ENCODE measurements around the gene SBF2. TPM values are rescaled to one million over a fixed set of nuclear protein-coding genes. Genes with fewer than 3 reads are reported as not detected.

The SBF2 gene
- total RNA-seq, 4 donors from 2014 or later: 44.6 to 59.4 (median 53.4) TPM

GRCh38 chr11:9750551-9750950, 543.5 kb downstream of the SBF2 start:
- Histone ChIP-seq H3K36me3 (peaks cover 20 to 50% (median 37%) of the 10 kb centered on the region in 4 donors), H3K27ac (replicated peaks in 1 of 4) (no peak overlapping the region), H3K4me3 (no peak overlapping the region), H3K9me3 (no peaks in the 10 kb centered on the region), H3K27me3 (no peaks in the 10 kb centered on the region), H3K4me1 (peaks cover 15 to 45% (median 38%) of the 10 kb centered on the region in 4 donors)
- DNase-seq (ENCODE audit: extremely low spot score): no peak
- WGBS: 90% methylated on average over 4 of the region's 4 CpGs
- intact Hi-C loops (cut with DNase I): loop anchor here (10.0 kb wide), 1 partner anchor 216 kb away; no protein-coding TSS in a partner anchor
- TF ChIP-seq CTCF (IDR thresholded peaks at IDR 0.05): no peak
- TF ChIP-seq POLR2A (IDR thresholded peaks at IDR 0.05; ENCODE audit: low read depth): no peak
- no peak for TF ChIP-seq EP300 (IDR thresholded peaks at IDR 0.05)
- no peak for TF ChIP-seq POLR2AphosphoS5 (IDR thresholded peaks at IDR 0.05)

- TF ChIP-seq POLR2A (IDR thresholded peaks at IDR 0.05; ENCODE audit: low read depth): no peak
- TF ChIP-seq POLR2AphosphoS5 (IDR thresholded peaks at IDR 0.05): peak; percentile 37 to 56
- TF ChIP-seq CTCF (IDR thresholded peaks at IDR 0.05): peak; percentile 71 to 85 (median 80)
- TF ChIP-seq EP300 (IDR thresholded peaks at IDR 0.05): no peak
- intact Hi-C loops (cut with DNase I): loop anchor here (2.0 kb wide), 1 partner anchor 134 kb away; no protein-coding TSS in a partner anchor
- H3K4me1 ChIP-seq: peaks cover 11 to 36% (median 28%) of the 10 kb centered on the region in 4 donors
- H3K9me3 ChIP-seq: no peaks in the 10 kb centered on the region
- H3K27me3 ChIP-seq: no peaks in the 10 kb centered on the region
- WGBS: 50% methylated on average over 6 of the region's 7 CpGs
- no peak for DNase-seq (ENCODE audit: extremely low spot score)
- H3K36me3 ChIP-seq: peaks cover 20 to 69% (median 39%) of the 10 kb centered on the region in 4 donors
- no peak overlapping the region for H3K4me3 ChIP-seq
- peak overlapping the region; percentile 34 to 65 (median 53) for H3K27ac ChIP-seq (replicated peaks in 1 of 4)
Observed at GRCh38 chr11:9748361-9748970, 545.6 kb downstream of the SBF2 start.

GRCh38 chr11:9747828-9748227, 546.2 kb downstream of the SBF2 start:
- Histone ChIP-seq H3K4me1 (peaks cover 11 to 36% (median 28%) of the 10 kb centered on the region in 4 donors), H3K36me3 (peaks cover 20 to 69% (median 39%) of the 10 kb centered on the region in 4 donors), H3K4me3 (no peak overlapping the region), H3K27me3 (no peaks in the 10 kb centered on the region), H3K27ac (replicated peaks in 1 of 4) (peak overlapping the region; percentile 34 to 65 (median 53)), H3K9me3 (no peaks in the 10 kb centered on the region)
- WGBS: 52% methylated on average over 5 of the region's 5 CpGs
- intact Hi-C loops (cut with DNase I): loop anchor here (2.0 kb wide), 2 partner anchors 85 to 133 kb away; no protein-coding TSS in a partner anchor
- no peak for DNase-seq (ENCODE audit: extremely low spot score)
- TF ChIP-seq POLR2AphosphoS5 (IDR thresholded peaks at IDR 0.05) (no peak), CTCF (IDR thresholded peaks at IDR 0.05) (peak in 1 of 3 experiments; percentile 1)

GRCh38 chr11:9747229-9747628, 546.8 kb downstream of the SBF2 start:
- peak overlapping the region; percentile 34 to 65 (median 53) for H3K27ac ChIP-seq (replicated peaks in 1 of 4)
- peaks cover 24 to 74% (median 43%) of the 10 kb centered on the region in 4 donors for H3K36me3 ChIP-seq
- no peak for DNase-seq (ENCODE audit: extremely low spot score)
- H3K9me3 ChIP-seq: no peaks in the 10 kb centered on the region
- WGBS: 63% methylated on average over 1 of the region's 1 CpG
- intact Hi-C loops (cut with DNase I): loop anchor here (2.0 kb wide), 1 partner anchor 84 kb away; no protein-coding TSS in a partner anchor
- H3K4me3 ChIP-seq: no peak overlapping the region
- peaks cover 11 to 36% (median 28%) of the 10 kb centered on the region in 4 donors for H3K4me1 ChIP-seq
- no peak for TF ChIP-seq EP300 (IDR thresholded peaks at IDR 0.05)
- TF ChIP-seq POLR2A (IDR thresholded peaks at IDR 0.05; ENCODE audit: low read depth): no peak
- TF ChIP-seq POLR2AphosphoS5 (IDR thresholded peaks at IDR 0.05): no peak
- no peak for TF ChIP-seq CTCF (IDR thresholded peaks at IDR 0.05)
- no peaks in the 10 kb centered on the region for H3K27me3 ChIP-seq
